Measurements from ENCODE around the gene MAP3K5.

GRCh38 chr6:136646377-136646776 lies 145.9 kb downstream of the MAP3K5 start:
- TF ChIP-seq POLR2A (IDR thresholded peaks at IDR 0.05) (no peak), CTCF (IDR thresholded peaks at IDR 0.05) (no peak)

Data from vagina (tissue), 2 donors.